ENCODE measurements around the gene DACH1. TPM values are rescaled to one million over a fixed set of nuclear protein-coding genes. Genes with fewer than 3 reads are reported as not detected.

The DACH1 gene
- total and polyA plus RNA-seq, 2 donors from 2014 or later, result 5.3 to 10.4 TPM

DNA sequence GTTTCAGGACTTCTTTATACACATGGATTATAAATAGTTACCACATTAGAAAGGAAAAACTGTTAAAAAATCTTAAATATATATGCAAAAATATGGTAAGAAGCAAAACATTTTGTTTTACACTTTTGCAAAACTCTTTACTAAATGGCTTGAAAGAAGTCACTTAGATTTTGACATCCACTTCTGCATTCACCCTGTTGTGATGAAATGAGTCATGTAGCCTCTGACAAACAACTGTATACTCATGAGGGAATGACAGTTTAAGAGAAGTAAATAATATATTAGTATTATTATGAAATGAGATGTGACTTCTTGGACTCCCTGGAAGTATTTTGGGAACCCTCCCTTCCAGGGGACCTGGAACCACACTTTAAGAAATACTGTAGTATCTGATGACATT is 275.6 kb downstream of the DACH1 start:
- no peaks in the 10 kb centered on the region for H3K9me3 ChIP-seq (ENCODE audit: control insufficient read depth in 2 of 3, insufficient read depth in 1 of 3, low read length in 3 of 3)
- intact Hi-C loops (cut with DNase I), result no loop called here
- no peak overlapping the region for H3K9ac ChIP-seq (ENCODE audit: low read length in 3 of 3)
- no peak overlapping the region for H3K4me3 ChIP-seq (ENCODE audit: low read length in 3 of 3)
- DNase-seq (no peak), FAIRE-seq (no peak)
- TF ChIP-seq, protein P1, sequence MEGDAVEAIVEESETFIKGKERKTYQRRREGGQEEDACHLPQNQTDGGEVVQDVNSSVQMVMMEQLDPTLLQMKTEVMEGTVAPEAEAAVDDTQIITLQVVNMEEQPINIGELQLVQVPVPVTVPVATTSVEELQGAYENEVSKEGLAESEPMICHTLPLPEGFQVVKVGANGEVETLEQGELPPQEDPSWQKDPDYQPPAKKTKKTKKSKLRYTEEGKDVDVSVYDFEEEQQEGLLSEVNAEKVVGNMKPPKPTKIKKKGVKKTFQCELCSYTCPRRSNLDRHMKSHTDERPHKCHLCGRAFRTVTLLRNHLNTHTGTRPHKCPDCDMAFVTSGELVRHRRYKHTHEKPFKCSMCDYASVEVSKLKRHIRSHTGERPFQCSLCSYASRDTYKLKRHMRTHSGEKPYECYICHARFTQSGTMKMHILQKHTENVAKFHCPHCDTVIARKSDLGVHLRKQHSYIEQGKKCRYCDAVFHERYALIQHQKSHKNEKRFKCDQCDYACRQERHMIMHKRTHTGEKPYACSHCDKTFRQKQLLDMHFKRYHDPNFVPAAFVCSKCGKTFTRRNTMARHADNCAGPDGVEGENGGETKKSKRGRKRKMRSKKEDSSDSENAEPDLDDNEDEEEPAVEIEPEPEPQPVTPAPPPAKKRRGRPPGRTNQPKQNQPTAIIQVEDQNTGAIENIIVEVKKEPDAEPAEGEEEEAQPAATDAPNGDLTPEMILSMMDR (IDR thresholded peaks at IDR 0.05; ENCODE audit: borderline replicate concordance, extremely low read depth, insufficient read depth), result no peak
- H3K4me1 ChIP-seq (ENCODE audit: control insufficient read depth in 2 of 3, insufficient read depth in 2 of 3, low read depth in 1 of 3, low read length in 3 of 3), result no peaks in the 10 kb centered on the region
- H3K27me3 ChIP-seq (ENCODE audit: control insufficient read depth, insufficient read depth, low read length), result no peaks in the 10 kb centered on the region
- no peak overlapping the region for H3K27ac ChIP-seq (ENCODE audit: low read depth in 2 of 2, low read length in 2 of 2)
- H3K36me3 ChIP-seq (ENCODE audit: control insufficient read depth in 2 of 3, insufficient read depth in 3 of 3, low read length in 3 of 3), result no peaks in the 10 kb centered on the region

GRCh38 chr13:71590654-71591148 is 276.3 kb downstream of the DACH1 start:
- intact Hi-C loops (cut with DNase I), result no loop called here
- Histone ChIP-seq H3K27ac (ENCODE audit: low read depth in 2 of 2, low read length in 2 of 2) (no peak overlapping the region), H3K27me3 (ENCODE audit: control insufficient read depth, insufficient read depth, low read length) (no peaks in the 10 kb centered on the region), H3K9me3 (ENCODE audit: control insufficient read depth in 2 of 3, insufficient read depth in 1 of 3, low read length in 3 of 3) (no peaks in the 10 kb centered on the region), H3K4me3 (ENCODE audit: low read length in 3 of 3) (no peak overlapping the region), H3K36me3 (ENCODE audit: control insufficient read depth in 2 of 3, insufficient read depth in 3 of 3, low read length in 3 of 3) (no peaks in the 10 kb centered on the region), H3K4me1 (ENCODE audit: control insufficient read depth in 2 of 3, insufficient read depth in 2 of 3, low read depth in 1 of 3, low read length in 3 of 3) (no peaks in the 10 kb centered on the region), H3K9ac (ENCODE audit: low read length in 3 of 3) (no peak overlapping the region)
- FAIRE-seq (no peak), DNase-seq (no peak)
- TF ChIP-seq, protein P1 (IDR thresholded peaks at IDR 0.05; ENCODE audit: borderline replicate concordance, extremely low read depth, insufficient read depth), result no peak

DNA sequence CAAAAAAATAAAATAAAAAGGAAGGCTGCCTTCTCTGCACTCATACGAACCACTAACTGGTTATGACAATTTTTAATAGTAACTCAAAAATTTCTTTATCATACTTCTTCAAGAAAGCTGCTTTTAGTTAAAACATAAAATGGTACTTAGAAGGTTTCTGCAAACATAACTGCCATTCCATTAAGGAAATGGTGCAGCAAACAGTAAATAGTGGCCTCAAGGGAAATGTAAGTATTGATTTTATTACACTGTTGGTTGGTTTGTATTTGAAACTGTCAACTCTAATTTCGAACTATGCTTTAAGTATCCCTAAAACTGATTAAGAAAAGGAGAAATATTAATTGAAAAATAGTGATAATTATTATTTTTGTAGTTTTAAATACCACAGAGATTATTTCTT is 278.0 kb downstream of the DACH1 start:
- Histone ChIP-seq H3K36me3 (ENCODE audit: control insufficient read depth in 2 of 3, insufficient read depth in 3 of 3, low read length in 3 of 3) (no peaks in the 10 kb centered on the region), H3K4me3 (ENCODE audit: low read length in 3 of 3) (no peak overlapping the region), H3K9ac (ENCODE audit: low read length in 3 of 3) (no peak overlapping the region), H3K4me1 (ENCODE audit: control insufficient read depth in 2 of 3, insufficient read depth in 2 of 3, low read depth in 1 of 3, low read length in 3 of 3) (no peaks in the 10 kb centered on the region), H3K9me3 (ENCODE audit: control insufficient read depth in 2 of 3, insufficient read depth in 1 of 3, low read length in 3 of 3) (no peaks in the 10 kb centered on the region), H3K27ac (ENCODE audit: low read depth in 2 of 2, low read length in 2 of 2) (no peak overlapping the region), H3K27me3 (ENCODE audit: control insufficient read depth, insufficient read depth, low read length) (no peaks in the 10 kb centered on the region)
- intact Hi-C loops (cut with DNase I), result no loop called here
- FAIRE-seq (peak; percentile 27), DNase-seq (no peak)
- TF ChIP-seq, protein P1 (IDR thresholded peaks at IDR 0.05; ENCODE audit: borderline replicate concordance, extremely low read depth, insufficient read depth), result no peak

- intact Hi-C loops (cut with DNase I), result no loop called here
- DNase-seq (no peak), FAIRE-seq (no peak)
- H3K4me3 ChIP-seq (ENCODE audit: low read length in 3 of 3), result no peak overlapping the region
- no peak overlapping the region for H3K27ac ChIP-seq (ENCODE audit: low read depth in 2 of 2, low read length in 2 of 2)
- no peaks in the 10 kb centered on the region for H3K9me3 ChIP-seq (ENCODE audit: control insufficient read depth in 2 of 3, insufficient read depth in 1 of 3, low read length in 3 of 3)
- H3K27me3 ChIP-seq (ENCODE audit: control insufficient read depth, insufficient read depth, low read length), result no peaks in the 10 kb centered on the region
- TF ChIP-seq, protein P1 (IDR thresholded peaks at IDR 0.05; ENCODE audit: borderline replicate concordance, extremely low read depth, insufficient read depth), result no peak
- H3K36me3 ChIP-seq (ENCODE audit: control insufficient read depth in 2 of 3, insufficient read depth in 3 of 3, low read length in 3 of 3), result no peaks in the 10 kb centered on the region
- no peak overlapping the region for H3K9ac ChIP-seq (ENCODE audit: low read length in 3 of 3)
- no peaks in the 10 kb centered on the region for H3K4me1 ChIP-seq (ENCODE audit: control insufficient read depth in 2 of 3, insufficient read depth in 2 of 3, low read depth in 1 of 3, low read length in 3 of 3)
Measured at GRCh38 chr13:71587817-71588216, 279.2 kb downstream of the DACH1 start.
